ENCODE data around the gene JPH3. TPM values are rescaled to one million over a fixed set of nuclear protein-coding genes. Genes with fewer than 3 reads are reported as not detected.

The JPH3 gene
- polyA plus RNA-seq, 1 donor (not counting 4 experiments of a cell fraction or from before 2014, with no cell fraction given): not detected

- no peak overlapping the region for H3K4me3 ChIP-seq (ENCODE audit: control insufficient read depth in 2 of 3, extremely low read depth in 1 of 3, insufficient read depth in 2 of 3, low read depth in 1 of 3, low read length in 3 of 3)
- dilution Hi-C loops (cut with MboI; ENCODE audit: extremely low pct_ligation_motif_present, low sequenced_read_pairs): no loop called here
- peaks cover 43% of the 10 kb centered on the region for H3K27me3 ChIP-seq (ENCODE audit: control insufficient read depth, extremely low read depth, insufficient read depth, low read length)
- no peak for FAIRE-seq
- H3K79me2 ChIP-seq (ENCODE audit: control insufficient read depth, insufficient read depth, low read length): no peaks in the 10 kb centered on the region
- no peak overlapping the region for H3K4me2 ChIP-seq (ENCODE audit: control insufficient read depth, extremely low read depth, insufficient read depth, low read depth, low read length)
- no peaks in the 10 kb centered on the region for H4K20me1 ChIP-seq (ENCODE audit: control insufficient read depth, extremely low read depth, insufficient read depth, low read length)
- TF ChIP-seq, protein P1, sequence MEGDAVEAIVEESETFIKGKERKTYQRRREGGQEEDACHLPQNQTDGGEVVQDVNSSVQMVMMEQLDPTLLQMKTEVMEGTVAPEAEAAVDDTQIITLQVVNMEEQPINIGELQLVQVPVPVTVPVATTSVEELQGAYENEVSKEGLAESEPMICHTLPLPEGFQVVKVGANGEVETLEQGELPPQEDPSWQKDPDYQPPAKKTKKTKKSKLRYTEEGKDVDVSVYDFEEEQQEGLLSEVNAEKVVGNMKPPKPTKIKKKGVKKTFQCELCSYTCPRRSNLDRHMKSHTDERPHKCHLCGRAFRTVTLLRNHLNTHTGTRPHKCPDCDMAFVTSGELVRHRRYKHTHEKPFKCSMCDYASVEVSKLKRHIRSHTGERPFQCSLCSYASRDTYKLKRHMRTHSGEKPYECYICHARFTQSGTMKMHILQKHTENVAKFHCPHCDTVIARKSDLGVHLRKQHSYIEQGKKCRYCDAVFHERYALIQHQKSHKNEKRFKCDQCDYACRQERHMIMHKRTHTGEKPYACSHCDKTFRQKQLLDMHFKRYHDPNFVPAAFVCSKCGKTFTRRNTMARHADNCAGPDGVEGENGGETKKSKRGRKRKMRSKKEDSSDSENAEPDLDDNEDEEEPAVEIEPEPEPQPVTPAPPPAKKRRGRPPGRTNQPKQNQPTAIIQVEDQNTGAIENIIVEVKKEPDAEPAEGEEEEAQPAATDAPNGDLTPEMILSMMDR (optimal IDR thresholded peaks at IDR 0.05 in 1 of 3, IDR thresholded peaks at IDR 0.05 in 1 of 3, conservative IDR thresholded peaks at IDR 0.05 in 1 of 3; ENCODE audit: extremely low read depth in 1 of 3, insufficient read depth in 2 of 3, low read length in 3 of 3): no peak
- TF ChIP-seq EZH2 (IDR thresholded peaks at IDR 0.05; ENCODE audit: low read length): no peak
- H3K27ac ChIP-seq (ENCODE audit: control insufficient read depth, insufficient read depth, low read length): no peak overlapping the region
- H3K9me1 ChIP-seq (ENCODE audit: control insufficient read depth, extremely low read depth, insufficient read depth, low read length): no peaks in the 10 kb centered on the region
- H3K36me3 ChIP-seq (ENCODE audit: control insufficient read depth in 2 of 2, extremely low read depth in 1 of 2, insufficient read depth in 2 of 2, low read length in 2 of 2): no peaks in the 10 kb centered on the region
- H2AFZ ChIP-seq (ENCODE audit: control insufficient read depth, low read length): no peak overlapping the region
- no peak for DNase-seq (ENCODE audit: low read depth, low spot score)
- H3K4me1 ChIP-seq (ENCODE audit: control insufficient read depth, extremely low read depth, insufficient read depth, low read length): no peaks in the 10 kb centered on the region
- H3K9ac ChIP-seq (ENCODE audit: control insufficient read depth, extremely low read depth, insufficient read depth, low read length): no peak overlapping the region
- no peaks in the 10 kb centered on the region for H3K9me3 ChIP-seq (ENCODE audit: control insufficient read depth, low read depth, low read length)
These were observed 45.3 kb downstream of the JPH3 start for GRCh38 chr16:87647431-87648185.

DNA sequence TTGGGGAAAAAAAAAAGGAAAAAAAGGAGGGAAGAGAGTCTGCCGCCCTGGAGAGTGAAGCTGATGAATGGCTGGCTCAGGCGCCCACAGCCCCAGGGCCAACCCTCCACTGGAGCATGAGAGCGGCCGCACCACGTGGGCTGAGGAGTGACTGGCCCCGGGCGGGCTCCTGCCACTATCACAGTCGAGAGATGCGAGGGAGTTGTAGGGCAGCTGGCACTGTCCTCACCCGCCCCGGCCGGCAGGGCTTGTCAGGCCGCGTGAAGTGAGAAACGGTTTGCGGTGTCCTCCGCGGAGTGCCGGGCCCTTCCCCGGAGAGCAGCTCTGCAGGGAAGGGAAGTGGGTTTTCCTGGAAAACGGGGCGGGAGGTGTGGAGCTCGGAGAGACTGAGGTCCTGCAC, 45.9 kb downstream of the JPH3 start:
- no peak overlapping the region for H3K4me3 ChIP-seq (ENCODE audit: control insufficient read depth in 2 of 3, extremely low read depth in 1 of 3, insufficient read depth in 2 of 3, low read depth in 1 of 3, low read length in 3 of 3)
- H3K4me2 ChIP-seq (ENCODE audit: control insufficient read depth, extremely low read depth, insufficient read depth, low read depth, low read length): no peak overlapping the region
- peaks cover 43% of the 10 kb centered on the region for H3K27me3 ChIP-seq (ENCODE audit: control insufficient read depth, extremely low read depth, insufficient read depth, low read length)
- no peaks in the 10 kb centered on the region for H3K9me3 ChIP-seq (ENCODE audit: control insufficient read depth, low read depth, low read length)
- no peak overlapping the region for H2AFZ ChIP-seq (ENCODE audit: control insufficient read depth, low read length)
- no peak overlapping the region for H3K27ac ChIP-seq (ENCODE audit: control insufficient read depth, insufficient read depth, low read length)
- H3K9me1 ChIP-seq (ENCODE audit: control insufficient read depth, extremely low read depth, insufficient read depth, low read length): no peaks in the 10 kb centered on the region
- no peaks in the 10 kb centered on the region for H3K4me1 ChIP-seq (ENCODE audit: control insufficient read depth, extremely low read depth, insufficient read depth, low read length)
- no peaks in the 10 kb centered on the region for H3K36me3 ChIP-seq (ENCODE audit: control insufficient read depth in 2 of 2, extremely low read depth in 1 of 2, insufficient read depth in 2 of 2, low read length in 2 of 2)
- H3K79me2 ChIP-seq (ENCODE audit: control insufficient read depth, insufficient read depth, low read length): no peaks in the 10 kb centered on the region
- peak; percentile 55 for TF ChIP-seq EZH2 (IDR thresholded peaks at IDR 0.05; ENCODE audit: low read length)
- TF ChIP-seq, protein P1 (optimal IDR thresholded peaks at IDR 0.05 in 1 of 3, IDR thresholded peaks at IDR 0.05 in 1 of 3, conservative IDR thresholded peaks at IDR 0.05 in 1 of 3; ENCODE audit: extremely low read depth in 1 of 3, insufficient read depth in 2 of 3, low read length in 3 of 3): no peak
- no peak for FAIRE-seq
- dilution Hi-C loops (cut with MboI; ENCODE audit: extremely low pct_ligation_motif_present, low sequenced_read_pairs): no loop called here
- DNase-seq (ENCODE audit: low read depth, low spot score): no peak
- H4K20me1 ChIP-seq (ENCODE audit: control insufficient read depth, extremely low read depth, insufficient read depth, low read length): no peaks in the 10 kb centered on the region
- no peak overlapping the region for H3K9ac ChIP-seq (ENCODE audit: control insufficient read depth, extremely low read depth, insufficient read depth, low read length)
